HG02759 (cell line): ENCODE measurements around the gene LRPAP1.
"Not testable (repeated sequence)": the region's sequence is repeated elsewhere in the genome, so short reads cannot be mapped to it uniquely, and the experiment has no call there.

Experiments
- ATAC-seq: cut with Tn5 transposase; IDR thresholded peaks from one replicate; pipeline ENCODE4 v1.9.1; 2021; ENCODE audit warnings: mild to moderate bottlenecking, moderate library complexity; ENCODE audit not compliant: unreplicated experiment

Gene LRPAP1

GRCh38 chr4:3562127-3562526 is 29.9 kb upstream of the LRPAP1 start:
- ATAC-seq: not testable (repeated sequence)

GRCh38 chr4:3560465-3560864 is 28.2 kb upstream of the LRPAP1 start:
- ATAC-seq: not testable (repeated sequence)

- ATAC-seq: not testable (repeated sequence)
Measured at GRCh38 chr4:3559381-3560290, 27.4 kb upstream of the LRPAP1 start.

GRCh38 chr4:3558514-3558836 is 26.3 kb upstream of the LRPAP1 start:
- not testable (repeated sequence) for ATAC-seq

- ATAC-seq: not testable (repeated sequence)
Measured at GRCh38 chr4:3557676-3558513, 25.7 kb upstream of the LRPAP1 start.

- ATAC-seq: not testable (repeated sequence)
Measured at GRCh38 chr4:3557088-3557492, 24.9 kb upstream of the LRPAP1 start.

- not testable (repeated sequence) for ATAC-seq
Measured at GRCh38 chr4:3556244-3556867, 24.1 kb upstream of the LRPAP1 start.

GRCh38 chr4:3555459-3556070 is 23.3 kb upstream of the LRPAP1 start:
- ATAC-seq: not testable (repeated sequence)

- ATAC-seq: not testable (repeated sequence)
Measured at GRCh38 chr4:3551366-3551765, 19.1 kb upstream of the LRPAP1 start.

GRCh38 chr4:3550792-3551325 is 18.6 kb upstream of the LRPAP1 start:
- ATAC-seq: not testable (repeated sequence)

GRCh38 chr4:3550041-3550440 is 17.8 kb upstream of the LRPAP1 start:
- ATAC-seq: not testable (repeated sequence)

GRCh38 chr4:3549694-3550001 is 17.4 kb upstream of the LRPAP1 start:
- ATAC-seq: not testable (repeated sequence)

GRCh38 chr4:3548991-3549693 is 16.9 kb upstream of the LRPAP1 start:
- ATAC-seq: not testable (repeated sequence)

GRCh38 chr4:3546721-3547120 is 14.5 kb upstream of the LRPAP1 start:
- not testable (repeated sequence) for ATAC-seq

GRCh38 chr4:3545351-3545750 is 13.1 kb upstream of the LRPAP1 start:
- ATAC-seq: not testable (repeated sequence)

- ATAC-seq: not testable (repeated sequence)
Measured at GRCh38 chr4:3544259-3545025, 12.2 kb upstream of the LRPAP1 start.

- ATAC-seq: not testable (repeated sequence)
Measured at GRCh38 chr4:3543415-3543814, 11.2 kb upstream of the LRPAP1 start.

GRCh38 chr4:3538906-3539305 is 6.7 kb upstream of the LRPAP1 start:
- ATAC-seq: not testable (repeated sequence)

GRCh38 chr4:3535812-3536211 is 3.6 kb upstream of the LRPAP1 start:
- ATAC-seq: not testable (repeated sequence)
